HG03575 (cell line): ENCODE results near the gene MKLN1.
"Not testable (repeated sequence)": the region's sequence is repeated elsewhere in the genome, so short reads cannot be mapped to it uniquely, and the experiment has no call there.

Source experiments
- ATAC-seq: cut with Tn5 transposase; IDR thresholded peaks from one replicate; pipeline ENCODE4 v1.9.1; 2021; ENCODE audit not compliant: unreplicated experiment, insufficient number of reproducible peaks, low FRiP score; ENCODE audit errors: extremely low read depth

MKLN1 gene

GRCh38 chr7:131505037-131505620 is 177.5 kb downstream of the MKLN1 start:
- ATAC-seq = not testable (repeated sequence)

- no peak for ATAC-seq
Measured at GRCh38 chr7:131505636-131506557, 178.2 kb downstream of the MKLN1 start.

GRCh38 chr7:131506597-131506996 is 178.9 kb downstream of the MKLN1 start:
- no peak for ATAC-seq

DNA sequence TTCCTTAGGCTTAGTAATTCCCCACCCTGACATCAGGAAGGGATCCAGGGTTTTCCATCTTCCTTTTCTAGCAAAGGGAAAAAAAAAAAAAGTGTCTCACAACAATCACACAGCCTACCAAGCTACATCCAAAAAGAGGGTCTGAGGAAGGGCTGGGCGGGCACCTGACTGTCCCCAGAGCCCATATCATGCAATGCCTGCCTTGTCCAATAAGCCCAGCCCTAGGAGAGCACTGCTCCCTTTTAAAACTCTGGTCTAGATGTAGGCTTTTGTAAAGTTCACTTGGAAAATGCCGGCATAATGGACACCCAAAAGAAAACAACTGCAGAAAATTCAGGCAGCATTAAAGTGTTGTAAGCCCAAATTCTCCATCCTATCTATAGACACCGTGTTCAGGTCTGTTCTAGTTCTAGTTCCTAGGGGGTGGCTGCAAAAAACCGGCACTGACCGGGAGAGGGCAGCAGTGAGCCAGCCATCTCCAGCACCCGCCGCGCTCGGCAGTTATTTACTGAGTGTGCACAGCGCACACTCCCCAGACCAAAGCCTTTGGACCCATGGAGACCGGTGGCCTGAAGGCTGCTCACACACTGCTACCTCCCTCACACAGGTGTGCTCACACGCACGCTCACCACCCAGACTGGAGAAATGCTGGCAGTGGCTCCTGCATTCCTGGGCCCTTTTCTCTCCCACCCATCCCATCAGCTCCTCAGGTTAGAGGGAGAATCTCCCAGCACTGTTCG is 180.1 kb downstream of the MKLN1 start:
- ATAC-seq = no peak

DNA sequence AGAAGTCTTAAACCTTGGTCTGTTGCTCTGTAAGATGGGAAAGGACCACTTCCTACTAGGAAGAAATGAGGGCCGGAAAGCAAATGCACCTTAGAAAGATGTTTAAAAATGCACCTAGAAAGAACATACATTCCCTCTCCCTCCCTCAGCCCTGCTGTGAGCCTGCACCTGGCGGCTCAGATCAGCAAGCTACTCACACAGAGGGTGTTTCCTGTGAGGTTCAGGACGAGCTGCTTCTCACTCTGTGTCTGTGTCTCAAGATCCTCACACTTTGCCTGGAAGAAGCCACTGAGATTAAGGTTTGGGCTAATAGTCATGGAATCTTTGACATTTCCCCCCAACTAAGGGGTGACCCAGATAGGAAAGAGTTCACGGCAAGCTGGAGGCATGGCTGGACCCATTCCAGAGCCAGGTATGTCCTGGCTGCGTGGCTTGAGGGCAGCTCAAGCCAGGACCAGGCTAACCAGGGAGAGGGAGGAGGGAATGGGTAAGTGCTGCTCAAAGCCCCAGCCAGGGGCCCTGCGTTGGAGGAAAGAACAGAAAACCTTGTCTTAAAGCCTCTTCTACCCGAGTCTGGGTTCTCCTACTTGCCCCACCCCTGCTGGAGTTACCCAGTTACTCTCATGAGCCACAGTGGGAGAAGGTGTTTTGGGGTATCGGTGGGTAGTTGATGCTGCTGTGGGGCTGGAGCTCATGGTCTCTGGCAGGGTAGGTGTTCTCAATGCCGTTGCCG is 181.2 kb downstream of the MKLN1 start:
- ATAC-seq = no peak

DNA sequence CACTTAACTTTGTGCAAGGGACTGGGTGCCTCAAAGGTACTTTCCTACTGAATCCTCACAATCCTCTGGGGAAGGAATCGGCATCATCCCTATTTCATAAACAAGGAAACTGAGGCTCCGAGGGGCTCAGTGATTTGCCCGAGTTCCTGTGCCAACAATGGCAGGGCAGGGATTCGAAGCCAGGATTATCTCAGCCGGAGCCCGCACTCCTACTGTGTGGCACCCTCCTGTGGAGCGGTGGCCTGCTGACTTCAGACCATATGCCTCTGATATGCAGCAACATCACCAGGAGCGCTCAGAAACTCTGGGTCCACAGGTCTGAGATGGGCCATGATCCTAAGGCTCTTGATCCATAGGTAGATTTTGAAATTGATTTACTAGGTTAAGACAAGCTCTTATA is 182.1 kb downstream of the MKLN1 start:
- ATAC-seq = no peak

DNA sequence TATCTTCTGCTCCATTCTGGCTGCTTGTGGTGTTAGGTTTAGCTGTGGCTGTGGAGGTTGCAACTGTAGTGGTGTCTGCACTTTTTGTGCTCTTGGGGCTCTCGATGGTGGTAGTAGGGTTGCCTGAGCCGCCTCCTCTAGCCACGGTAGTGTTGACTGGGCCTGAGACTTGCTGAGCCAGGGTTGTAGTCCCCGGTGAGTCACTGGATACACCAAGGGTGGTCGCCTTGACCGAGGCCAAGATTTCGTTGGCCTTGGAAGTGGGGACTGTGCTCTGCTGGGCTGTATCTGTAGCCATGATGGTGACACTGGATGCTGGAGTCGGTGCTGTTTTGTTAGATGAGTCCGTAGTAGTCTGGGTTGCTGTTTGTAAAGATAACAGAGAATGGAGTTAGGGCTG is 183.4 kb downstream of the MKLN1 start:
- no peak for ATAC-seq

GRCh38 chr7:131511774-131512535 is 184.3 kb downstream of the MKLN1 start:
- ATAC-seq = no peak

- no peak for ATAC-seq
Measured at GRCh38 chr7:131513245-131514061, 185.8 kb downstream of the MKLN1 start.

- not testable (repeated sequence) for ATAC-seq
Measured at GRCh38 chr7:131515471-131515870, 187.8 kb downstream of the MKLN1 start.

GRCh38 chr7:131517218-131517923 is 189.7 kb downstream of the MKLN1 start:
- no peak for ATAC-seq

DNA sequence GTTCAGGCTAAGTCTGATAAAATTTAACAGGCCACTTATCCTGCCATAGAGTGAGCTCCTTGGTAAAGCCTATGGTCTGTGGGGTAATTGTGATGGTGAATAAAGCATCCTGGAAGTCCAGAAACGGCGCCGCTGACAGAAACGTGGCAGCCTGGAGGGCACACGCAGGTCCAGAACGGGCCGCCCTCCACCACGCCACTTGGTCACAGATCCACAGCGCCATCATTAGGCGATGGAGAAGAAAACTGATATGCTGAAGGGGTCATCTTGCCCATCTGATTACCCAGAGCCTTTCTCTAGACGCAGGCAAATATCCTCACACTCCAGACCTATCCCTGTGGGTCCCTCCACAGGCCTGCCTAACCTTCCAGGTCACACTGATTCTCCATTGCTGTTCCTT is 190.9 kb downstream of the MKLN1 start:
- ATAC-seq = no peak

DNA sequence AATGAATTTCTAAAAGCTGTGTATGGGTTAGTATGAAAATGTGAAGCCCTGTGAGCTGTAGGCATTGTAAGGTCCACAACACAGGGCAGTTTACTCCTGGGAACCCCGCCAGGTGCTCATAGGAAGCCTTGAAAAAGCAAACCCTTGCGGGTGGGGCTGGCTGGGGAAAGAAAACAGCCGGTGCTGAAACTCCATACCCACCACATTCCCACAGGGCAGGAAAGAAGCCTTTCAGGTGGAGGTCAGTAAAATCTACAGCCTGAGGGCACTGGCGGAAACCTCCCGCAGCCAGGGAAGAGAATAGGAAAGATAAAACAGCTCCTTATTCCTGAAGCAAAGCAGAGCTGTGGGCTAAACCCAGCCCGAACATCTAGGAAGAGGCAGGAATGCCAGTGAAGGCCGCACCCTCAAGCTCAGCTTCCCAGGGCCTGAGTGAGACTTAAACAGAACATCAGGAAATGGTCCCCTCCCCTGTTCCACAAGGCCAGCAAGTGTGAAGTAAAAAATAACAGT is 194.0 kb downstream of the MKLN1 start:
- no peak for ATAC-seq

DNA sequence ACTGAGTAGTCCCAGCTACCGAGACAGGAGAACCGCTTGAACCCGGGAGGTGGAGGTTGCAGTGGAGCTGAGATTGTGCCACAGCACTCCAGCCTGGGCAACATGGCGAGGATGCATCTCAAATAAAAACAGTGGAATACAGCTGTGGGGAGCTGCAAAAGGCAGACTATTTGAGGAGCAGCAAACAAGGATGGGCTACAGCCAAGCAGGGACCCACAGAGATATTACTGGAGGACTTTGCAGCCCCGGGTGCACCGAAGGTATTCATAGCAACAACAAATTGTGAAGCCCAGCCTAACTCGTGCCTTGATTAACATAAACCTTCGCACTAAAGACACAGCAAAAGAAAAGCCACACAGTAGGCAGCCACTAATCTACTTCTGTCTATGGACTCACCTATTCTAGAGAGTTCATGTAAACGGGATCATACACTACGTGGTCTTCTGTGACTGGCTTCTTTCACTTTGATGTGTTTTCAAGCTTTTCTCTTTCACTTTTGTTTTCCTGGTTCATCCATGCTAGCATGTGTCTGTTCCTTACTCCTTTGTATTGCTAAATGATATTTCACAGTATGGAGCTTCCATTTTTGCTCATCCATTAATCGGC is 194.8 kb downstream of the MKLN1 start:
- no peak for ATAC-seq

DNA sequence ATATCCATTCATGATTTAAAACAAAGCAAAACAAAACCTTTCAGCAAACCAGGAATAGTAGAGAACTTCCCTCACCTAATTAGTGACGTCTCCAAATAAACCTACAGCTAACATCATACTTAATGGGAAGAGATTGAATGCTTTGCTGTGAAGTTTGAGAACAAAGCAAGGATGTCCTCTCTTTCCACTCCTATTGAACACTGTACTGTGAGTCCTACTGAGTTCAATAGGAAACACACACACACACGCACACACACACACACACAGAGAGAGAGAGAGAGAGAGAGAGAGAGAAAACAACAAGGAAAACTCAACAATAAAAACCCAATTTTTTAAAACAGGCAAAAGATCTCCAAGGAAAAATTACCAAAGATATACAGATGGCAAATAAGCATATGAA is 196.4 kb downstream of the MKLN1 start:
- no peak for ATAC-seq

- ATAC-seq = no peak
Measured at GRCh38 chr7:131524703-131525102, 197.0 kb downstream of the MKLN1 start.

- no peak for ATAC-seq
Measured at GRCh38 chr7:131525820-131526219, 198.1 kb downstream of the MKLN1 start.
